Spinal cord (tissue), 10 donors: ENCODE measurements around the gene MYL4. TPM values are rescaled to one million over a fixed set of nuclear protein-coding genes. Genes with fewer than 3 reads are reported as not detected.
A peak's percentile ranks its signal among the peaks of the same experiment; 100 is the strongest.

Experiments used
- DNase-seq, 6 donors: peaks; one replicate each; pipeline versions ENCODE4 v3.0.0 to v3.0.0-alpha.2; 2013 to 2015; ENCODE audit warnings: low spot score in 6 of 6, low read depth in 4 of 6
- H3K27ac ChIP-seq: one replicate; pipeline ENCODE4 v1.5.1; 2013; ENCODE audit warnings: low read depth, low read length, control low read depth
- H3K27me3 ChIP-seq: one replicate; pipeline ENCODE4 v1.6.1; 2013; ENCODE audit warnings: low read length; ENCODE audit not compliant: control insufficient read depth, insufficient read depth
- H3K36me3 ChIP-seq: one replicate; pipeline ENCODE4 v1.6.1; 2013; ENCODE audit warnings: low read length; ENCODE audit not compliant: control insufficient read depth, insufficient read depth
- H3K4me1 ChIP-seq: one replicate; pipeline ENCODE4 v1.6.1; 2013; ENCODE audit warnings: low read length; ENCODE audit not compliant: control insufficient read depth, insufficient read depth
- H3K4me3 ChIP-seq: one replicate; pipeline ENCODE4 v1.5.1; 2013; ENCODE audit warnings: low read depth, low read length, control low read depth
- H3K9me3 ChIP-seq: one replicate; pipeline ENCODE4 v1.6.1; 2013; ENCODE audit warnings: low read length; ENCODE audit not compliant: control insufficient read depth, insufficient read depth
- WGBS: methylation state at CpG from one replicate; pipeline ENCODE4 v1.1.5; 2013; ENCODE audit warnings: missing lambda C conversion rate; ENCODE audit not compliant: insufficient coverage; 5-methylcytosine and 5-hydroxymethylcytosine counted together
- polyA plus RNA-seq, 2 donors: library from polyadenylated mRNA; unstranded; fragments of 120-200 nt; gene quantifications; one replicate each; pipeline ENCODE4 v1.2.1, GENCODE V29; 2013; ENCODE audit not compliant: insufficient read length in 2 of 2
- total RNA-seq, 2 donors: library from RNA; depleted of rRNA in 1 of 2; stranded (reverse); fragments of 120-200 nt in 1 of 2; fragments of >200 nt in 1 of 2; gene quantifications; one replicate each; pipeline versions ENCODE4 v1.2.3 to v1.2.4, GENCODE V29; 2013 to 2014
- donor health status: healthy.

The MYL4 gene
- total and polyA plus RNA-seq, 4 donors, result 1.5 to 12.5 (median 4.7) TPM

GRCh38 chr17:47224966-47225365 is 15.8 kb downstream of the MYL4 start:
- Histone ChIP-seq H3K36me3 (no peaks in the 10 kb centered on the region), H3K9me3 (peaks cover 2% of the 10 kb centered on the region), H3K4me3 (no peak overlapping the region), H3K4me1 (peaks cover 8% of the 10 kb centered on the region), H3K27me3 (no peaks in the 10 kb centered on the region), H3K27ac (peak overlapping the region; percentile 63)
- WGBS, result 25% methylated on average over 1 of the region's 1 CpG
- DNase-seq, result no peak

GRCh38 chr17:47225436-47225858 is 16.3 kb downstream of the MYL4 start:
- Histone ChIP-seq H3K27me3 (peaks cover 1% of the 10 kb centered on the region), H3K27ac (peak overlapping the region; percentile 63), H3K36me3 (no peaks in the 10 kb centered on the region), H3K4me1 (peaks cover 8% of the 10 kb centered on the region), H3K9me3 (peaks cover 2% of the 10 kb centered on the region), H3K4me3 (no peak overlapping the region)
- 20% methylated on average over 1 of the region's 3 CpGs for WGBS
- peak in 2 of 6 donors; percentile 23 to 63 for DNase-seq

- whole genome bisulfite sequencing, result 93% methylated on average over 2 of the region's 2 CpGs
- peaks cover 5% of the 10 kb centered on the region for H3K4me1 ChIP-seq
- H3K4me3 ChIP-seq, result no peak overlapping the region
- H3K27me3 ChIP-seq, result peaks cover 2% of the 10 kb centered on the region
- no peak for DNase-seq
- peak overlapping the region; percentile 63 for H3K27ac ChIP-seq
- no peaks in the 10 kb centered on the region for H3K36me3 ChIP-seq
- H3K9me3 ChIP-seq, result peaks cover 2% of the 10 kb centered on the region
These were observed 17.0 kb downstream of the MYL4 start for GRCh38 chr17:47225911-47226688.

GRCh38 chr17:47227862-47228261 is 18.7 kb downstream of the MYL4 start:
- 93% methylated on average over 2 of the region's 2 CpGs for WGBS
- peaks cover 2% of the 10 kb centered on the region for H3K27me3 ChIP-seq
- no peak overlapping the region for H3K27ac ChIP-seq
- H3K4me1 ChIP-seq, result peaks cover 5% of the 10 kb centered on the region
- H3K9me3 ChIP-seq, result peaks cover 2% of the 10 kb centered on the region
- no peak for DNase-seq
- H3K4me3 ChIP-seq, result no peak overlapping the region
- no peaks in the 10 kb centered on the region for H3K36me3 ChIP-seq

GRCh38 chr17:47229535-47230443 is 20.6 kb downstream of the MYL4 start:
- H3K9me3 ChIP-seq, result no peaks in the 10 kb centered on the region
- H3K36me3 ChIP-seq, result no peaks in the 10 kb centered on the region
- peak; percentile 68 to 96 (median 79) for DNase-seq
- no peak overlapping the region for H3K27ac ChIP-seq
- H3K4me1 ChIP-seq, result peaks cover 2% of the 10 kb centered on the region
- H3K4me3 ChIP-seq, result peak overlapping the region; percentile 10
- H3K27me3 ChIP-seq, result peaks cover 2% of the 10 kb centered on the region
- WGBS, result 0% methylated on average over 12 of the region's 22 CpGs

GRCh38 chr17:47230864-47231263 is 21.7 kb downstream of the MYL4 start:
- no peak overlapping the region for H3K27ac ChIP-seq
- WGBS, result 91% methylated on average over 9 of the region's 10 CpGs
- no peak for DNase-seq
- no peak overlapping the region for H3K4me3 ChIP-seq
- H3K9me3 ChIP-seq, result no peaks in the 10 kb centered on the region
- peaks cover 2% of the 10 kb centered on the region for H3K27me3 ChIP-seq
- no peaks in the 10 kb centered on the region for H3K36me3 ChIP-seq
- H3K4me1 ChIP-seq, result no peaks in the 10 kb centered on the region

GRCh38 chr17:47231334-47231733 is 22.2 kb downstream of the MYL4 start:
- 81% methylated on average over 2 of the region's 3 CpGs for WGBS
- Histone ChIP-seq H3K4me3 (no peak overlapping the region), H3K36me3 (no peaks in the 10 kb centered on the region), H3K27me3 (peaks cover 2% of the 10 kb centered on the region), H3K4me1 (no peaks in the 10 kb centered on the region), H3K9me3 (no peaks in the 10 kb centered on the region), H3K27ac (no peak overlapping the region)
- DNase-seq, result no peak

GRCh38 chr17:47231866-47232265 is 22.7 kb downstream of the MYL4 start:
- Histone ChIP-seq H3K9me3 (no peaks in the 10 kb centered on the region), H3K27ac (no peak overlapping the region), H3K27me3 (peaks cover 2% of the 10 kb centered on the region), H3K4me3 (no peak overlapping the region), H3K36me3 (no peaks in the 10 kb centered on the region), H3K4me1 (no peaks in the 10 kb centered on the region)
- no peak for DNase-seq
- WGBS, result 86% methylated on average over 3 of the region's 3 CpGs

- H3K27me3 ChIP-seq, result peaks cover 2% of the 10 kb centered on the region
- 80% methylated on average over 1 of the region's 2 CpGs for WGBS
- H3K27ac ChIP-seq, result no peak overlapping the region
- DNase-seq, result no peak
- H3K9me3 ChIP-seq, result no peaks in the 10 kb centered on the region
- no peak overlapping the region for H3K4me3 ChIP-seq
- H3K36me3 ChIP-seq, result no peaks in the 10 kb centered on the region
- no peaks in the 10 kb centered on the region for H3K4me1 ChIP-seq
These were observed 23.3 kb downstream of the MYL4 start for GRCh38 chr17:47232465-47232864.
